Measurements from ENCODE around the gene TCEA2. TPM values are rescaled to one million over a fixed set of nuclear protein-coding genes. Genes with fewer than 3 reads are reported as not detected.

Gene TCEA2
- total RNA-seq, 2 experiments from 2014 or later, result 36.4 to 71.2 TPM

DNA sequence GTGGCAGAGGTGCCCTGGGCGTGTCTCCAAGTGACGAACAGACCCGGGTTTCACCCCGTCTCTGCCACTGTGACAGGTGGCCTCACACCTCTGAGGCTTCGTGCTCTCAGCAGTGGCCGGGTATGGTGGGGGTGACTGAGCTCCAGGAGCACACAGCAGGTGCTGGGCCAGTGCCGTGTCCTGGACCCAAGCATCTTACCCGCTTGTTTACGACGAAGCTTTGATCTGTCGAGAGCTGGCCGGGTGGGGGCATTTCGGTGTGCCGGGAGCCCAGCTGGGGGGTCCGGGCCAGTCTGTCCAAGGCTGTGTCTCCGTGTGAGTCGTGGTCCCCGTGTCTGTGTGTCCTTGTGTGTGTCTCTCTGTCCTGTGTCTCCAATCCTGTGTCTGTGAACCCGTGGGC, 28.3 kb downstream of the TCEA2 start:
- no peak for TF ChIP-seq EZH2phosphoT487 (IDR thresholded peaks at IDR 0.05; ENCODE audit: borderline replicate concordance, low read depth, low read length)
- TF ChIP-seq, protein P1, sequence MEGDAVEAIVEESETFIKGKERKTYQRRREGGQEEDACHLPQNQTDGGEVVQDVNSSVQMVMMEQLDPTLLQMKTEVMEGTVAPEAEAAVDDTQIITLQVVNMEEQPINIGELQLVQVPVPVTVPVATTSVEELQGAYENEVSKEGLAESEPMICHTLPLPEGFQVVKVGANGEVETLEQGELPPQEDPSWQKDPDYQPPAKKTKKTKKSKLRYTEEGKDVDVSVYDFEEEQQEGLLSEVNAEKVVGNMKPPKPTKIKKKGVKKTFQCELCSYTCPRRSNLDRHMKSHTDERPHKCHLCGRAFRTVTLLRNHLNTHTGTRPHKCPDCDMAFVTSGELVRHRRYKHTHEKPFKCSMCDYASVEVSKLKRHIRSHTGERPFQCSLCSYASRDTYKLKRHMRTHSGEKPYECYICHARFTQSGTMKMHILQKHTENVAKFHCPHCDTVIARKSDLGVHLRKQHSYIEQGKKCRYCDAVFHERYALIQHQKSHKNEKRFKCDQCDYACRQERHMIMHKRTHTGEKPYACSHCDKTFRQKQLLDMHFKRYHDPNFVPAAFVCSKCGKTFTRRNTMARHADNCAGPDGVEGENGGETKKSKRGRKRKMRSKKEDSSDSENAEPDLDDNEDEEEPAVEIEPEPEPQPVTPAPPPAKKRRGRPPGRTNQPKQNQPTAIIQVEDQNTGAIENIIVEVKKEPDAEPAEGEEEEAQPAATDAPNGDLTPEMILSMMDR (conservative IDR thresholded peaks at IDR 0.05; ENCODE audit: low read length), result no peak
- BruUV-seq (replicated peaks), result no TSS peak
- DNase-seq (ENCODE audit: low spot score), result no peak
- Histone ChIP-seq H3K9me2 (ENCODE audit: insufficient read depth, low read length) (no peaks in the 10 kb centered on the region), H3K4me2 (ENCODE audit: low read length) (no peak overlapping the region), H3K4me1 (ENCODE audit: insufficient read depth, low read length, poor library complexity, severe bottlenecking) (peaks cover 4% of the 10 kb centered on the region), H3K4me3 (ENCODE audit: low read depth, low read length, poor library complexity, severe bottlenecking) (no peak overlapping the region), H2AFZ (ENCODE audit: low read length) (no peak overlapping the region), H4K20me1 (ENCODE audit: insufficient read depth, low read length) (no peaks in the 10 kb centered on the region), H3K79me2 (ENCODE audit: insufficient read depth, low read depth, low read length) (no peaks in the 10 kb centered on the region), H3K27ac (ENCODE audit: low read depth, low read length, poor library complexity, severe bottlenecking) (no peak overlapping the region), H3K9me3 (ENCODE audit: low read length) (no peaks in the 10 kb centered on the region), H3K36me3 (ENCODE audit: insufficient read depth, low read length) (no peaks in the 10 kb centered on the region)
- ChIA-PET POLR2A (interaction anchor here (0.5 kb wide), 1 partner anchor 98 kb away, joined by 3 read pairs; no protein-coding TSS in a partner anchor), CTCF (ENCODE audit: unreplicated experiment) (interaction anchor here (0.5 kb wide), 1 partner anchor 22 kb away, joined by 3 read pairs; no protein-coding TSS in a partner anchor)
- intact Hi-C loops (cut with micrococcal nuclease; ENCODE audit: unreplicated experiment), result no loop called here

DNA sequence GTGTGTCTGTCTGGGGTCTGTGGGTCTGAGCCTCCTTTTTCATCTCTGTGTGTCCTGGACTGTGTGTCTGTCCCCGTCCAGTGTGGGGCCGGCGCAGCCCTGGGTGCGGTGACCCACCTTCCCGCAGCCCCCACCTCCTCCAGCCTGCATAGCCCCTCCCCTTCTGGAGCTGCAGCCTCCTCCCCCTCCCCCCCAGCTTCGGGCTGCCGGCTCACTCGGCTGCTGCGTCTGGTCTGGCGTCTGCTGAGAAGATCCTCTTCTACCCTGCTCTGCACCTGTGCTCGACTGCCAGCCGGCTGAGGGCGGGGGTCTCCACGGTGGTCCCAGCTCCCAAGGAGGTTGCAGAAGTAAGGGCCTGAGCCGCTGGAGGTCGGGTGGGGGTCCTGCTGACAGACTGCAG, 28.8 kb downstream of the TCEA2 start:
- Histone ChIP-seq H3K79me2 (ENCODE audit: insufficient read depth, low read depth, low read length) (no peaks in the 10 kb centered on the region), H3K4me2 (ENCODE audit: low read length) (no peak overlapping the region), H3K4me1 (ENCODE audit: insufficient read depth, low read length, poor library complexity, severe bottlenecking) (peaks cover 4% of the 10 kb centered on the region), H3K4me3 (ENCODE audit: low read depth, low read length, poor library complexity, severe bottlenecking) (no peak overlapping the region), H3K36me3 (ENCODE audit: insufficient read depth, low read length) (no peaks in the 10 kb centered on the region), H3K27ac (ENCODE audit: low read depth, low read length, poor library complexity, severe bottlenecking) (no peak overlapping the region), H2AFZ (ENCODE audit: low read length) (no peak overlapping the region), H3K9me3 (ENCODE audit: low read length) (no peaks in the 10 kb centered on the region), H4K20me1 (ENCODE audit: insufficient read depth, low read length) (no peaks in the 10 kb centered on the region), H3K9me2 (ENCODE audit: insufficient read depth, low read length) (no peaks in the 10 kb centered on the region)
- intact Hi-C loops (cut with micrococcal nuclease; ENCODE audit: unreplicated experiment), result no loop called here
- TF ChIP-seq, protein P1 (conservative IDR thresholded peaks at IDR 0.05; ENCODE audit: low read length), result no peak
- TF ChIP-seq EZH2phosphoT487 (IDR thresholded peaks at IDR 0.05; ENCODE audit: borderline replicate concordance, low read depth, low read length), result no peak
- POLR2A ChIA-PET, result no interaction called here
- DNase-seq (ENCODE audit: low spot score), result no peak
- CTCF ChIA-PET (ENCODE audit: unreplicated experiment), result interaction anchor here (0.5 kb wide), 1 partner anchor 22 kb away, joined by 3 read pairs; no protein-coding TSS in a partner anchor
- no TSS peak for BruUV-seq (replicated peaks)

- TF ChIP-seq, protein P1 (conservative IDR thresholded peaks at IDR 0.05; ENCODE audit: low read length), result no peak
- TF ChIP-seq EZH2phosphoT487 (IDR thresholded peaks at IDR 0.05; ENCODE audit: borderline replicate concordance, low read depth, low read length), result no peak
- Histone ChIP-seq H3K9me2 (ENCODE audit: insufficient read depth, low read length) (no peaks in the 10 kb centered on the region), H3K27ac (ENCODE audit: low read depth, low read length, poor library complexity, severe bottlenecking) (no peak overlapping the region), H3K9me3 (ENCODE audit: low read length) (no peaks in the 10 kb centered on the region), H4K20me1 (ENCODE audit: insufficient read depth, low read length) (no peaks in the 10 kb centered on the region), H3K79me2 (ENCODE audit: insufficient read depth, low read depth, low read length) (no peaks in the 10 kb centered on the region), H3K4me2 (ENCODE audit: low read length) (no peak overlapping the region), H3K36me3 (ENCODE audit: insufficient read depth, low read length) (no peaks in the 10 kb centered on the region), H3K4me1 (ENCODE audit: insufficient read depth, low read length, poor library complexity, severe bottlenecking) (peaks cover 4% of the 10 kb centered on the region), H2AFZ (ENCODE audit: low read length) (no peak overlapping the region), H3K4me3 (ENCODE audit: low read depth, low read length, poor library complexity, severe bottlenecking) (no peak overlapping the region)
- no TSS peak for BruUV-seq (replicated peaks)
- no peak for DNase-seq (ENCODE audit: low spot score)
- intact Hi-C loops (cut with micrococcal nuclease; ENCODE audit: unreplicated experiment), result no loop called here
- ChIA-PET POLR2A (no interaction called here), CTCF (ENCODE audit: unreplicated experiment) (no interaction called here)
Measured at GRCh38 chr20:64092258-64093012, 29.4 kb downstream of the TCEA2 start.
